MM.1S (cell line): Measurements from ENCODE around the gene CACNB4.

Experiments
- EZH2 ChIP-seq: fragments of 300-600 bp; sonication (generic); optimal IDR thresholded peaks from 2 replicates; pipeline ENCODE3; 2017; ENCODE audit warnings: low read depth, mild to moderate bottlenecking, antibody characterized with exemption, low read length, mixed read lengths
- EZH2phosphoT487 ChIP-seq: fragments of 300-600 bp; sonication (generic); IDR thresholded peaks from 2 replicates; pipeline ENCODE4 v1.6.1; 2018; ENCODE audit warnings: antibody characterized with exemption, low read length
- TF ChIP-seq, protein P1 (sequence below): fragments of 300-600 bp; sonication (generic); IDR thresholded peaks from 2 replicates; pipeline ENCODE4 v1.5.1; 2016; ENCODE audit warnings: antibody characterized with exemption, low read length, mixed read lengths

DNA sequence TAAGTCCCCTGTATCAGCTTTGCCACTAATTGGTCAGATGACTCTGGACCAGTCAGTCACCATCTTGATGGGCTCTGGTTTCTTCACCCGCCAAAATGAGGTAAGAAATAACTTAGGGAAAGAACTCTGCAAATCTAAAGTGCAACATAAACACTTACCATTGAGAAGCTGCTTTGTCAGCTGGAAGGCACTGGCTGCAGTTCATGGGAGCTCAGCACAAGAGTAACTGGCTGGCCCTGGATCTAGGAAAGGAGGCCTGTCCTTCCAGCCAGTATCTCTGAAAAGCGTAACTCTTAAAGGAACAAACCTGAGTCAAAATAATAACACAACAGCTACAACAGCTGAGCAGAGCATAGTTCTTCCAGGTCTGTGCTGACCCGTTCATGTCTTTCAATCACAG is 123.9 kb downstream of the CACNB4 start:
- no peak for TF ChIP-seq EZH2phosphoT487
- TF ChIP-seq, protein P1, sequence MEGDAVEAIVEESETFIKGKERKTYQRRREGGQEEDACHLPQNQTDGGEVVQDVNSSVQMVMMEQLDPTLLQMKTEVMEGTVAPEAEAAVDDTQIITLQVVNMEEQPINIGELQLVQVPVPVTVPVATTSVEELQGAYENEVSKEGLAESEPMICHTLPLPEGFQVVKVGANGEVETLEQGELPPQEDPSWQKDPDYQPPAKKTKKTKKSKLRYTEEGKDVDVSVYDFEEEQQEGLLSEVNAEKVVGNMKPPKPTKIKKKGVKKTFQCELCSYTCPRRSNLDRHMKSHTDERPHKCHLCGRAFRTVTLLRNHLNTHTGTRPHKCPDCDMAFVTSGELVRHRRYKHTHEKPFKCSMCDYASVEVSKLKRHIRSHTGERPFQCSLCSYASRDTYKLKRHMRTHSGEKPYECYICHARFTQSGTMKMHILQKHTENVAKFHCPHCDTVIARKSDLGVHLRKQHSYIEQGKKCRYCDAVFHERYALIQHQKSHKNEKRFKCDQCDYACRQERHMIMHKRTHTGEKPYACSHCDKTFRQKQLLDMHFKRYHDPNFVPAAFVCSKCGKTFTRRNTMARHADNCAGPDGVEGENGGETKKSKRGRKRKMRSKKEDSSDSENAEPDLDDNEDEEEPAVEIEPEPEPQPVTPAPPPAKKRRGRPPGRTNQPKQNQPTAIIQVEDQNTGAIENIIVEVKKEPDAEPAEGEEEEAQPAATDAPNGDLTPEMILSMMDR, result no peak
- TF ChIP-seq EZH2, result no peak
